Transverse colon (tissue), 4 donors: ENCODE measurements around the gene ELAVL1. TPM values are rescaled to one million over a fixed set of nuclear protein-coding genes. Genes with fewer than 3 reads are reported as not detected.

Source experiments
- DNase-seq: peaks from one replicate; pipeline ENCODE4 v3.0.0-alpha.2; 2019
- H3K27ac ChIP-seq, 4 donors: fragments of 200-600 bp; sonication (generic); 2 replicates each; pipeline ENCODE4 v1.5.1; 2016 to 2018; ENCODE audit warnings: inconsistent platforms in 4 of 4
- H3K27me3 ChIP-seq: fragments of 200-600 bp; sonication (generic); 2 replicates; pipeline ENCODE4 v1.5.1; 2017; ENCODE audit warnings: inconsistent platforms
- H3K36me3 ChIP-seq, 4 donors: fragments of 200-600 bp; sonication (generic); 2 replicates each; pipeline ENCODE4 v1.5.1; 2017 to 2019; ENCODE audit warnings: inconsistent platforms in 4 of 4
- H3K4me1 ChIP-seq, 4 donors: fragments of 200-600 bp; sonication (generic); 2 replicates each; pipeline ENCODE4 v1.5.1; 2017 to 2020; ENCODE audit warnings: inconsistent platforms in 4 of 4
- H3K4me3 ChIP-seq, 4 donors: fragments of 200-600 bp; sonication (generic); 1 replicate in 1 of 4; 2 replicates in 3 of 4; pipeline versions ENCODE4 v1.5.1 to v1.6.1; 2017 to 2019; ENCODE audit warnings: inconsistent platforms in 4 of 4
- H3K9me3 ChIP-seq, 2 donors: fragments of 200-600 bp; sonication (generic); 2 replicates each; pipeline ENCODE4 v1.5.1; 2017 to 2019; ENCODE audit warnings: inconsistent platforms in 2 of 2
- EP300 ChIP-seq: sonication (generic); formaldehyde crosslinking; IDR thresholded peaks from one replicate; pipeline ENCODE4 v1.6.1; 2017; ENCODE audit warnings: antibody characterized with exemption, low read depth
- POLR2A ChIP-seq: fragments of 450-650 bp; IDR thresholded peaks from one replicate; pipeline ENCODE4 v1.6.1; 2016; ENCODE audit warnings: antibody characterized with exemption, mild to moderate bottlenecking, moderate library complexity
- POLR2AphosphoS5 ChIP-seq, 3 donors: sonication (generic); formaldehyde crosslinking; IDR thresholded peaks; one replicate each; pipeline ENCODE4 v1.6.1; 2016; ENCODE audit warnings: antibody characterized with exemption in 3 of 3
- WGBS, 2 donors: methylation state at CpG; one replicate each; pipeline ENCODE4 v1.1.5; 2018; ENCODE audit warnings: low coverage in 1 of 2; 5-methylcytosine and 5-hydroxymethylcytosine counted together
- in situ Hi-C, 4 donors: fragments of 200-750 bp; cut with MboI; loops; one replicate each; pipeline versions ENCODE4 v1.15.0 to v1.15.1; 2017; ENCODE audit warnings: low sequenced_read_pairs in 3 of 4, low pct_ligation_motif_present in 1 of 4, low pct_unique_long_range_greater_than_20kb in 1 of 4
- intact Hi-C: fragments of 100-400 bp; cut with DNase I; formaldehyde crosslinking; loops from one replicate; pipeline ENCODE4 v1.15.1; 2023; ENCODE audit warnings: low total_unique reads
- total RNA-seq, 4 donors: library from RNA; depleted of rRNA; stranded (reverse); fragments of >200 nt; gene quantifications; one replicate each; pipeline ENCODE4 v1.1.0, GENCODE V29; 2016
- TF ChIP-seq, protein P1 (sequence below), 5 experiments: fragments of 200-600 bp in 3 of 5; fragments of 450-650 bp in 2 of 5; sonication (generic) in 3 of 5; IDR thresholded peaks; 1 replicate in 2 of 5; 2 replicates in 3 of 5; pipeline ENCODE4 v1.5.1; 2016 to 2017; ENCODE audit warnings: antibody characterized with exemption in 5 of 5, inconsistent platforms in 3 of 5, mild to moderate bottlenecking in 2 of 5, moderate library complexity in 1 of 5

The ELAVL1 gene
- total RNA-seq, 4 donors from 2014 or later, result 11.9 to 101 (median 22.4) TPM

DNA sequence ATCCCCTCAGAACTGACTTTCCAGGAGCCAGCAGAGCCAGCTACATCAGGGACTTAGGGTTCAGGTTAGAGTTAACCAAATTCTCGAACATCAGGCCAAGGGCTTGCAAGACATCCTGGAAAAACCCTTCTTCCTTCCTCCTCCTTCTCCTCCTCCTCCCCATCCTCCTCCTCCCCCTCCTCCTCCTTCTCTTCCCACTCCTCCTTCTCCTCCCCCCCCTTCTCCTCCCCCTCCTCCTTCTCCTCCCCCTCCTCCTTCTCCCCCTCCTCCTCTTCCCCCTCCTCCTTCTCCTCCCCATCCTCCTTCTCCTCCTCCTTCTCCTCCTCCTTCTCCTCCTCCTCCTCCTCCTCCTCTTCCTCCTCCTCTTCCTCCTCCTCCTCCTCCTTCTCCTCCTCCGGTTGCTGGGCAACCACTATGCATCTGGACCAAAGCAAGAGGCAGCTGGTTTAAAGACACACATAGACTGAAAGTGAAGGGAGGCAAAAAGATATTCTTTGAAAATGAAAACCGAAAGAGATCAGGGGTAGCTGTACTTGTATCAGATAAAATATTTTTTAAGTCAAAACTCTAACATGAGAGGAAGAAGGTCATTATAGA is 41.2 kb upstream of the ELAVL1 start:
- intact Hi-C loops (no loop called here), in situ Hi-C loops (no loop called here)

DNA sequence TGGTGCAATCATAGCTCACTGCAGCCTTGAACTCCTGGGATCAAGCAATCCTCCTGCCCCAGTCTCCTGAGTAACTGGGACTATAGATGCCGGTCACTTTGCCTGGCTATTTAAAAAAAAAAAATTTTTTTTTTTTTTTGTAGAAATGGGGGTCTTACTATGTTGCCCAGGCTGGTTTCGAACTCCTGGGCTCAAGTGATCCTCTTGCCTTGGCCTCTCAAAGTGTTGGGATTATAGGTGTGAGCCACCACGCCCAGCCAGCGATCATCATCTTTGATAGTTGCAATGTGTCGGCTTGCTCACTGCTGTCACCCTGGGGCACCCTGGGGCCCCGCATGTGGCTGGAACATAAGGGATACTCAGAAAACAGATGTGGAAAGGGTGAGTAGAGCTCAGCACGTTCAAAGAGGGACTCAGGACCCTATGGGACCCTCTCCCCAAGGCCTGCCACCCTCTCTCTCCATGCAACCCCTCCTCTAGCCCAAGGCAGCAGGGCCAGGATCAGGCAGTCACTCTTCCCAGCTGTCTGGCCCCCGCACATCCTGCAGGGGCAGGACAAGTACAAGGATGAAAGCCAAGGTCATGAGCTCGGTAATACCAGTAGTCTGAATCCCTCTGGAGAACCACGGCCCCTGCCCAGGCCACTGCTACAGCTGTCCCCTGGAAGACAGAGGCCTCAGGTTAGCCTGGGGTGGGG is 40.6 kb upstream of the ELAVL1 start:
- H3K36me3 ChIP-seq, result no peaks in the 10 kb centered on the region
- H3K27me3 ChIP-seq, result peaks cover 5% of the 10 kb centered on the region
- H3K4me3 ChIP-seq, result no peak overlapping the region
- no peaks in the 10 kb centered on the region for H3K9me3 ChIP-seq
- no peak for DNase-seq
- no peak overlapping the region for H3K27ac ChIP-seq
- WGBS, 2 donors, result 65 to 100% methylated on average over 1 to 10 of the region's 10 CpGs
- in situ Hi-C loops, result no loop called here
- H3K4me1 ChIP-seq, result peaks cover 3 to 9% (median 6%) of the 10 kb centered on the region in 4 donors
- intact Hi-C loops, result no loop called here
- TF ChIP-seq, protein P1, sequence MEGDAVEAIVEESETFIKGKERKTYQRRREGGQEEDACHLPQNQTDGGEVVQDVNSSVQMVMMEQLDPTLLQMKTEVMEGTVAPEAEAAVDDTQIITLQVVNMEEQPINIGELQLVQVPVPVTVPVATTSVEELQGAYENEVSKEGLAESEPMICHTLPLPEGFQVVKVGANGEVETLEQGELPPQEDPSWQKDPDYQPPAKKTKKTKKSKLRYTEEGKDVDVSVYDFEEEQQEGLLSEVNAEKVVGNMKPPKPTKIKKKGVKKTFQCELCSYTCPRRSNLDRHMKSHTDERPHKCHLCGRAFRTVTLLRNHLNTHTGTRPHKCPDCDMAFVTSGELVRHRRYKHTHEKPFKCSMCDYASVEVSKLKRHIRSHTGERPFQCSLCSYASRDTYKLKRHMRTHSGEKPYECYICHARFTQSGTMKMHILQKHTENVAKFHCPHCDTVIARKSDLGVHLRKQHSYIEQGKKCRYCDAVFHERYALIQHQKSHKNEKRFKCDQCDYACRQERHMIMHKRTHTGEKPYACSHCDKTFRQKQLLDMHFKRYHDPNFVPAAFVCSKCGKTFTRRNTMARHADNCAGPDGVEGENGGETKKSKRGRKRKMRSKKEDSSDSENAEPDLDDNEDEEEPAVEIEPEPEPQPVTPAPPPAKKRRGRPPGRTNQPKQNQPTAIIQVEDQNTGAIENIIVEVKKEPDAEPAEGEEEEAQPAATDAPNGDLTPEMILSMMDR (IDR thresholded peaks at IDR 0.05), result no peak
- TF ChIP-seq POLR2AphosphoS5 (IDR thresholded peaks at IDR 0.05), result no peak
- TF ChIP-seq EP300, result no peak
- no peak for TF ChIP-seq POLR2A

More for the DNA sequence above, 41.2 kb upstream of the ELAVL1 start:
- TF ChIP-seq POLR2A (no peak), EP300 (no peak), POLR2AphosphoS5 (IDR thresholded peaks at IDR 0.05) (no peak)
- TF ChIP-seq, protein P1 (IDR thresholded peaks at IDR 0.05), result no peak
- DNase-seq, result no peak
- Histone ChIP-seq H3K27ac (no peak overlapping the region), H3K27me3 (peaks cover 5% of the 10 kb centered on the region), H3K36me3 (no peaks in the 10 kb centered on the region), H3K4me3 (no peak overlapping the region), H3K9me3 (no peaks in the 10 kb centered on the region), H3K4me1 (peaks cover 3 to 9% (median 6%) of the 10 kb centered on the region in 4 donors)
- WGBS, 2 donors, result 40 to 46% methylated on average over 1 to 3 of the region's 3 CpGs

GRCh38 chr19:8044018-8044417 is 38.6 kb upstream of the ELAVL1 start:
- Histone ChIP-seq H3K4me1 (no peaks in the 10 kb centered on the region), H3K27me3 (peaks cover 3% of the 10 kb centered on the region), H3K9me3 (no peaks in the 10 kb centered on the region), H3K4me3 (no peak overlapping the region), H3K36me3 (no peaks in the 10 kb centered on the region), H3K27ac (no peak overlapping the region)
- TF ChIP-seq POLR2A (no peak), POLR2AphosphoS5 (IDR thresholded peaks at IDR 0.05) (no peak), EP300 (no peak)
- TF ChIP-seq, protein P1 (IDR thresholded peaks at IDR 0.05), result no peak
- intact Hi-C loops (no loop called here), in situ Hi-C loops (no loop called here)
- no peak for DNase-seq
- 76 to 86% methylated on average over 8 to 10 of the region's 10 CpGs for WGBS, 2 donors

- no peaks in the 10 kb centered on the region for H3K4me1 ChIP-seq
- no peak overlapping the region for H3K4me3 ChIP-seq
- in situ Hi-C loops (no loop called here), intact Hi-C loops (no loop called here)
- H3K27ac ChIP-seq, result no peak overlapping the region
- H3K9me3 ChIP-seq, result no peaks in the 10 kb centered on the region
- no peak for DNase-seq
- no peaks in the 10 kb centered on the region for H3K27me3 ChIP-seq
- no peaks in the 10 kb centered on the region for H3K36me3 ChIP-seq
- WGBS, 2 donors, result 89 to 92% methylated on average over 7 to 9 of the region's 9 CpGs
- TF ChIP-seq POLR2A (no peak), EP300 (no peak), POLR2AphosphoS5 (IDR thresholded peaks at IDR 0.05) (no peak)
- TF ChIP-seq, protein P1 (IDR thresholded peaks at IDR 0.05), result no peak
Measured at GRCh38 chr19:8042900-8043299, 37.5 kb upstream of the ELAVL1 start.
